Vagina (tissue), 2 donors: Measurements from ENCODE around the gene ARPC5L. TPM values are rescaled to one million over a fixed set of nuclear protein-coding genes. Genes with fewer than 3 reads are reported as not detected.

Experiments
- DNase-seq, 2 donors: peaks; one replicate each; pipeline ENCODE4 v3.0.0-alpha.2; 2017; ENCODE audit errors: extremely low spot score in 2 of 2
- H3K27ac ChIP-seq: fragments of 200-600 bp; sonication (generic); one replicate; pipeline ENCODE4 v1.5.1; 2019
- H3K27me3 ChIP-seq: fragments of 200-600 bp; sonication (generic); one replicate; pipeline ENCODE4 v1.5.1; 2019
- H3K36me3 ChIP-seq, 2 donors: fragments of 200-600 bp; sonication (generic); one replicate each; pipeline ENCODE4 v1.5.1; 2017 to 2019
- H3K4me1 ChIP-seq: fragments of 200-600 bp; sonication (generic); one replicate; pipeline ENCODE4 v1.5.1; 2019
- H3K4me3 ChIP-seq, 2 donors: fragments of 200-600 bp; sonication (generic); 1 replicate in 1 of 2; 2 replicates in 1 of 2; pipeline ENCODE4 v1.5.1; 2016 to 2019
- H3K9me3 ChIP-seq: fragments of 200-600 bp; sonication (generic); one replicate; pipeline ENCODE4 v1.5.1; 2019
- CTCF ChIP-seq, 3 experiments: fragments of 450-650 bp in 2 of 3; fragments of 200-600 bp in 1 of 3; sonication (generic) in 1 of 3; IDR thresholded peaks; one replicate each; pipeline ENCODE4 v1.5.1; 2017 to 2019; ENCODE audit warnings: antibody characterized with exemption in 3 of 3, mild to moderate bottlenecking in 2 of 3, moderate library complexity in 2 of 3
- POLR2A ChIP-seq, 2 donors: fragments of 450-650 bp; IDR thresholded peaks; one replicate each; pipeline ENCODE4 v1.6.1; 2017; ENCODE audit warnings: antibody characterized with exemption in 2 of 2, mild to moderate bottlenecking in 2 of 2, moderate library complexity in 2 of 2
- POLR2AphosphoS5 ChIP-seq, 2 donors: sonication (generic); formaldehyde crosslinking; IDR thresholded peaks; one replicate each; pipeline ENCODE4 v1.9.0; 2017; ENCODE audit warnings: antibody characterized with exemption in 2 of 2, mild to moderate bottlenecking in 2 of 2, low read depth in 1 of 2; ENCODE audit not compliant: insufficient read depth in 1 of 2
- intact Hi-C: fragments of 100-400 bp; cut with DNase I; formaldehyde crosslinking; loops from one replicate; pipeline ENCODE4 v1.15.1; 2023
- total RNA-seq: library from RNA; depleted of rRNA; stranded (reverse); fragments of >200 nt; gene quantifications from one replicate; pipeline ENCODE4 v1.2.3, GENCODE V29; 2016

The ARPC5L gene
- total RNA-seq, result 28.5 TPM

GRCh38 chr9:124861342-124862229, at the start of gene ARPC5L, which contains the start of gene RPL35:
Gene ARPC5L, plus strand, starts transcription at chr9:124862130. Its CDS starts 7,161 bp downstream, at chr9:124869291.
Gene RPL35, minus strand, starts transcription at chr9:124861957. Its CDS starts 45 bp downstream, at chr9:124861912.
- H3K9me3 ChIP-seq, result no peaks in the 10 kb centered on the region
- H3K27ac ChIP-seq, result peak within 1 kb of the TSS; percentile 84
- peaks cover 0 to 40% of the 10 kb centered on the region in 2 donors for H3K36me3 ChIP-seq
- intact Hi-C loops, result no loop called here
- DNase-seq, result peak in 1 of 2 donors; percentile 95
- no peaks in the 10 kb centered on the region for H3K27me3 ChIP-seq
- TF ChIP-seq POLR2A (IDR thresholded peaks at IDR 0.05), result peak in 1 of 2 donors; percentile 82
- peak; percentile 33 to 98 for TF ChIP-seq POLR2AphosphoS5 (IDR thresholded peaks at IDR 0.05; ENCODE audit: insufficient read depth in 1 of 2, low read depth in 1 of 2)
- TF ChIP-seq CTCF (IDR thresholded peaks at IDR 0.05), result peak in 1 of 3 experiments; percentile 7
- peak within 1 kb of the TSS; percentile 88 to 97 for H3K4me3 ChIP-seq
- peaks cover 38% of the 10 kb centered on the region for H3K4me1 ChIP-seq

GRCh38 chr9:124812441-124812876, 49.5 kb upstream of the ARPC5L start:
- no peak overlapping the region for H3K4me3 ChIP-seq
- peak overlapping the region; percentile 75 for H3K27ac ChIP-seq
- H3K36me3 ChIP-seq, result no peaks in the 10 kb centered on the region
- H3K4me1 ChIP-seq, result peaks cover 44% of the 10 kb centered on the region
- H3K9me3 ChIP-seq, result no peaks in the 10 kb centered on the region
- no peaks in the 10 kb centered on the region for H3K27me3 ChIP-seq
- intact Hi-C loops, result no loop called here
- no peak for DNase-seq
- TF ChIP-seq CTCF (IDR thresholded peaks at IDR 0.05) (no peak), POLR2A (IDR thresholded peaks at IDR 0.05) (no peak), POLR2AphosphoS5 (IDR thresholded peaks at IDR 0.05; ENCODE audit: insufficient read depth in 1 of 2, low read depth in 1 of 2) (peak; percentile 55 to 76)

GRCh38 chr9:124813041-124813440, 48.9 kb upstream of the ARPC5L start:
- no peak for TF ChIP-seq POLR2A (IDR thresholded peaks at IDR 0.05)
- TF ChIP-seq CTCF (IDR thresholded peaks at IDR 0.05), result no peak
- TF ChIP-seq POLR2AphosphoS5 (IDR thresholded peaks at IDR 0.05; ENCODE audit: insufficient read depth in 1 of 2, low read depth in 1 of 2), result no peak
- Histone ChIP-seq H3K4me1 (peaks cover 44% of the 10 kb centered on the region), H3K27me3 (no peaks in the 10 kb centered on the region), H3K4me3 (no peak overlapping the region), H3K36me3 (no peaks in the 10 kb centered on the region), H3K27ac (peak overlapping the region; percentile 75), H3K9me3 (no peaks in the 10 kb centered on the region)
- DNase-seq, result no peak
- intact Hi-C loops, result no loop called here

- intact Hi-C loops, result no loop called here
- no peaks in the 10 kb centered on the region for H3K27me3 ChIP-seq
These were observed 48.3 kb upstream of the ARPC5L start for GRCh38 chr9:124813501-124814163.

More at GRCh38 chr9:124813501-124814163, 48.3 kb upstream of the ARPC5L start:
- Histone ChIP-seq H3K36me3 (no peaks in the 10 kb centered on the region), H3K4me1 (peaks cover 48% of the 10 kb centered on the region), H3K9me3 (no peaks in the 10 kb centered on the region), H3K27ac (peak overlapping the region; percentile 75), H3K4me3 (no peak overlapping the region)
- no peak for TF ChIP-seq CTCF (IDR thresholded peaks at IDR 0.05)
- no peak for TF ChIP-seq POLR2AphosphoS5 (IDR thresholded peaks at IDR 0.05; ENCODE audit: insufficient read depth in 1 of 2, low read depth in 1 of 2)
- TF ChIP-seq POLR2A (IDR thresholded peaks at IDR 0.05), result no peak
- DNase-seq, result no peak
